HS-27A (cell line): ENCODE data around the gene HOMER2.
"Not testable (repeated sequence)": the region's sequence is repeated elsewhere in the genome, so short reads cannot be mapped to it uniquely, and the experiment has no call there.

Source experiments
- DNase-seq: peaks from one replicate; pipeline ENCODE4 v3.0.0-alpha.2; 2012; ENCODE audit warnings: low read depth, missing footprints

The HOMER2 gene

GRCh38 chr15:82894971-82895520, 57.5 kb downstream of the HOMER2 start:
- DNase-seq: no peak

- not testable (repeated sequence) for DNase-seq
Observed at GRCh38 chr15:82893473-82893872, 59.0 kb downstream of the HOMER2 start.

- DNase-seq: no peak
Observed at GRCh38 chr15:82892573-82892972, 59.9 kb downstream of the HOMER2 start.

- no peak for DNase-seq
Observed at GRCh38 chr15:82890995-82891390, 61.5 kb downstream of the HOMER2 start.

- DNase-seq: no peak
Observed at GRCh38 chr15:82890338-82890994, 62.1 kb downstream of the HOMER2 start.

GRCh38 chr15:82882273-82882928, 70.1 kb downstream of the HOMER2 start:
- no peak for DNase-seq

DNA sequence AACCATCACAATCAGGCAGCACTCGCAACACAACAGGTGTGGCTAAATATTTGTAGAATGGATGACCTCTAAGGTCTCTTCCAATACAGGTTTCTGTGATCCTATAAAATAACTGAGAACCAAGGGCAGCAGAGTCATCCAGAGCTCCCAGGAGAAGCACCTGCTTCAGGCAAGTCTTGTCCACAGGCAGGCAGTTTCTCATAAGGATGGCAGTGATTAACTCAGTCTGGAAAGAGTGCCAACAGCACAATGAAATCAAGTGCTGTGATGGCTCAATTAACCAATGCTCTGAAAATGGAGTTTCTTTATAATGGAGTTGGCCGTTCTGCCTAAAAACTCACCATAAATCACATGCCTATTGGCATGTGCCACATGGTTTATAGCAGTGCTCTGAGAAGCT, 70.8 kb downstream of the HOMER2 start:
- no peak for DNase-seq

DNA sequence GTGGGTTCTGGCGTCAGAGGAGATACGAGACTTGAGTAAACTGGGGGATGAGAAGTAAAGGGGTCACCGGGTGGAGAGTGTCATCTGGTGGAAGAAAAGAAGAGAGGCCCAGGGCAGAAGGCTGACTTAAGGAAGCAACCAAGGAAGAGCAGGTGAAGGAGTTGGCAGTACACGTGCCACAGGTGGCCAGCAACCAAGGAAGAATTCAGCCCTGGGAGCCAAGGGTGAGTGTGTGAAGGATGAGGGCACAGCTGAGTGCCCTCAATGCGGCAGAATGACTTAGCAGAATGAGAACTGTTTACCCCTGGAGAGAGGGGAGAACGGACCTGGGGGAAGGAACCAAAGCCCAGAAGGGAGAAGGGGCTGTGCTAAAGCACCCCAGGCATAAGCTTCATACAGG, 71.8 kb downstream of the HOMER2 start:
- DNase-seq: no peak

DNA sequence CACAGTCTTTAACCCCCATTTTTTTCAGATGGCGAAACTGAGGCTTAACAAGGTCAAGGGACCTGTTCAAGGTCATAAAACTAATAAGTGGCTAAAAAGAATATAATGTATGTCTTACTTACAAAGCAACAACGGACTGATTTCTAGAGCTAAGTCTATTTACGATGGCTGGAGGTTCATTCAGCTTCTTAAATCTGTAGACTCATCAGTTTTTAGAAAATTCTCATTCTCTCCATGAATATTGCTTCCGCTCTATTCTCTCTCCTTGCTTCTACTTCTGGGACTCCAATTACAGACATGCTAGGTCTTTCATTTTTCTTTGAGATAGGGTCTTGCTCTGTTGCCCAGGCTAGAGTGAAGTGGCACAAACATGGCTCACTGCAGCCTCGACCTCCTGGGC, 74.2 kb downstream of the HOMER2 start:
- DNase-seq: no peak

- DNase-seq: no peak
Observed at GRCh38 chr15:82877825-82878224, 74.7 kb downstream of the HOMER2 start.

GRCh38 chr15:82875411-82876003, 77.0 kb downstream of the HOMER2 start:
- DNase-seq: no peak

DNA sequence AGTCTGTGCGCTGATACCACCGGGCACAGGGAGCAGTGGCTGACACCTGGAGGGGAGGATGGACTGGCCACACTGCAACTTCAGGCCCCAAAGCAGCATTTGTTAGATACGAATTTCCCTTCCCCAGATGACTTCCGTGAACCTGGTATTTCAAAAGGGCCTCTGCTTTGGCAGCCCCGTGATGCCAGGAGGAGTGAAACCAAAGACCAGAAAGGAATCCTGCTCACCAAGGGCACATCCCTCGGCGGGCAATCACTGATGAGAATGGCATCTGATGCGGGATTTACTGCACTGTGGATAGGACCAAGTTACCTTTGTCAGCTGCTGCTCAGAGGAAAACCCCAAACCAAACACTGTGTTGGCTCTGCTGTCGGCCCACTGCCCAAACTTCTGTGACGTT, 77.6 kb downstream of the HOMER2 start:
- DNase-seq: no peak

DNA sequence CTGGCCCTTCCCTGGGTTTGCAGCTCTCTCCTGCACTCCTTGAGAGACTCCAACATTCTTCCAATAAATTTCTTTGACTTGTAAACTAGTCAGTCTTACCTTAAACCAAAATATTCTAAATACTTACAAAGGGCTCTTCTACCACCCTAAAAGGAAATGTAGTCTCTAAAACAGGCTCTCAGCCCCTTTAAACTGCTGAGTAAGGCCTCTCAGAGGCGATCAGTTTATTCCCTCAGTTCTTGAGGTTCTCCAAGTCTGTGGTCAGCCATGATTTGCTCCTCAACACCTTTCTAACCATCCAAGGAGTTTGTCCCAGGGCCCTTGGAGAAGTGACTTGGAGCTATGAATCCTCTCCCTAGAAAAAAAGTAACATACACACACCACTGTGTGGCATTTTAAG, 78.3 kb downstream of the HOMER2 start:
- no peak for DNase-seq

DNA sequence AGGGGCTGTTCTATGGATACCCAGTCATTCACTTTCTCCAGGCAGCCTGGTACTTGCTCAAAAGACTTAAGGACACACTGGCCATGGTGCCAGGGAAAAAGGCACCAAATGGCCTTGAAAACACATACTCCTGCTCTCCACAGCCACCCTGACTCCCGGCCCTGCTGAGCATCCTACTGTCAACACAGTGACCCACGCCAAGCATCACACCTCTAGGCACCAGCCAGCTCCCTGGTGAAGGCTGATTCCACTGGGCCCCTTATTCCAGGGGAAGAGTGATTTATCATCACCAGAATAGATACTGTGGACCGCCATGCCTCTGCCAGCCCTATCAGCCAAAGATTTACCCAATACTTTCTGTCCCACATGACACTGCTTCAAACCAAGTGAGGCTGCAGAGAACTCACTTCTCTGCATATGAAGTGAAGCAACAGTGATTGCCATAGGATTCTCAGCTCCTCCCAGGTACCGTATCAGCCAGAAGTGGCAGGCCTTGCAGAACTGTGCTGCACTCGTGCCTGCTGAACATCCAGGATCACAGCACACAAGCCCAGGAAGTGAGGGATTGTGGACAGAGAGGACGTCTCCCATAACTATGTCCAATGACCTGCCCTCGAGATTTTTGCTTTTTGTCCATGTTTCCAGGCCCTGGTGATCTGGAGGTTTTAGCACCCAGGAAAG, 79.4 kb downstream of the HOMER2 start:
- DNase-seq: no peak

DNA sequence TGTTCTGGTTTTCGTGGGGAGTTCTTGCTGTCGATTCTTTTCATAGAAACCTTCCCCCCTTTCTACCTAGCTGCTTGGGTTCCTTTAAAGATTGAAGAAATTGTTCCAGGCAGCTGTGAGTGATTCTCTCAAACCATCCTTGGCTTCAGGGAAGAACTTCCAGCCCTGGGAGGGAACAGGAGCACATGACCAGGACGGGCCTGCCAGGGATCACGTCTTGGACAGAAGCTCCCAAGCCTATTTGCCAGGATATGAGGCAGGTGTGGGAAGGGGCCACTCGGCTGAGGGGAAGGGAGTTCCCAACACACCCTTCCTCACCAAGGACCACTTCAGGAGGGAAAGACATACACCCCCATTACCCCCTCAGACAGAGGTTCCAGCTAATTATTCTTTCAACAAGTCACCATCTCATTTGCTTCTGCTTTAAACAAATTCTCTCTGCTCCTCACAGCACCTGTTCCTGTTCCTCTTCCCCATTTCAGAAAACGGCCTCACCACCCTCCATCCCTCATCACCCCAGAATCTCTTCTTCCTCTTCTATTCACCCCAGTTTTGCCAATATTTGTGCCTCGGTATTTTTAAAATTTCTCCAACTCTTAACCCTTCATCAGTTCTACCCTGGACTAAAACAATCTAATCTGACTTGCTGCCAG, 80.6 kb downstream of the HOMER2 start:
- no peak for DNase-seq

DNA sequence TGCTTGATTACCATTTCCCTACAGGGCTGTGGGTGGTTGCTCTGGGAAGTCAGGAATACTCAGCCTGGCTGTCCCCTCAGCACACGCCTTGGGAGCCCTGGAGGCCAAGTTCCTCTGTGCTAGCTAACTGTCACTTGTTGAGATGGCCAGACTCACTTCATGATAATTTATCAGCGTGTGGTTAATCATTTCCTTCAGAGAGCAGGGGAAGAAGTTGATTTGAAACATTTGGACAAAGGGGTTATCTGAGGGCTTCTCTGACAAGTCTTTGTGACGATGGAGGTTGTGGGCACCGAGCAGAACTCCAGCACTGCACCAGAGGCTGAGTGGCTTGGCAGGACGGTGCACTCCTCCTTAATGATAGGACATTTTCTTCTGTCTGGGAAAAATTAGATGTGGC, 81.2 kb downstream of the HOMER2 start:
- no peak for DNase-seq

GRCh38 chr15:82870727-82871320, 81.7 kb downstream of the HOMER2 start:
- DNase-seq: no peak

- DNase-seq: not testable (repeated sequence)
Observed at GRCh38 chr15:82865981-82866380, 86.5 kb downstream of the HOMER2 start.

GRCh38 chr15:82865581-82865980, 86.9 kb downstream of the HOMER2 start:
- DNase-seq: not testable (repeated sequence)

DNA sequence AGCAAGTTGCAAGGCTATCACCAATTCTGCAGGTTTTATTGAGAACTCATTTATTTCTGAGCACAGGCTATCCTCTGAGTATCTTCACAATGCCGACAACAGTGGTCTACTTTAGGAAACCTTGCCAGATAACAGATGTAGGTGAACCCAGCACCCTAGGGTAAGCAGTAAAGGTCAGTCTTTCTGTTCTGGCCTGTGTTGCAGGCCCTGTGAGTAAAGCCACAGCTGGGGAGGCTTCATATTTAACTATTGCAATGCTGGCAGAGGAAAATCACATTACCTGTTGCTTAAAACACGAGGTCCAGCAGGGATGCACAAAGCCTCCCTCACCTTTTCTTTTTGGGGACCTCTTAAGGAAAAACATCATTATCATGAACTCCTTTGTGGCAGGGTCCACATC, 87.6 kb downstream of the HOMER2 start:
- no peak for DNase-seq

DNA sequence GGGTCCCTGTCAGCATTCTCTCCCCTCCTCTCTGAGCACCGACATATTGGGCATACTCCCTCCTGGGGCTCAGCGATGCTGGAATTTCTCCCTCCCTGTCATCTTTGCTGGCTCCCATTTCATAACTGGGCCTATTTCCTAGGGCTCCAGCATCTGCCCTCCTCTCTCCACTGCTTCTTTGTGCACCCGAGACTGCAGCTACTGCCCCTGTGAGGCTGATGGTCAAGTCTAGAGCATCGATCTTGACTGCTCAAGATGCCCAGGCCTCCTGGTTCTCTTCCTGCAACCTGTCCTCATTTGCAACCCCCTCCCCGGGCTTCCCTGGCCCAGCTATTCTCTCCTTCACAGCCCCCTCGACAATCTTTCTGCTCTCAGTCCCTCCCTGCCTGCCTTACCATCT, 89.6 kb downstream of the HOMER2 start:
- no peak for DNase-seq

- no peak for DNase-seq
Observed at GRCh38 chr15:82858932-82859331, 93.6 kb downstream of the HOMER2 start.
